HEK293T (cell line): ENCODE data around the gene EIF1AD.
"Not testable (repeated sequence)": the region's sequence is repeated elsewhere in the genome, so short reads cannot be mapped to it uniquely, and the experiment has no call there.

Source experiments
- CTCF ChIA-PET: fragments of 350-600 bp; formaldehyde crosslinking; extraction: SDS; loops from one replicate; lab custom pipeline; 2021; ENCODE audit warnings: antibody characterized with exemption, inconsistent platforms; lab: Yijun Ruan, JAX
- POLR2A ChIA-PET: fragments of 350-600 bp; formaldehyde crosslinking; extraction: SDS; loops from one replicate; lab custom pipeline; 2020; ENCODE audit warnings: antibody characterized with exemption, inconsistent platforms; lab: Yijun Ruan, JAX
- DNase-seq: peaks from one replicate; pipeline ENCODE4 v3.0.0; 2012; ENCODE audit warnings: mixed read lengths; ENCODE audit errors: extremely low spot score
- ARNT ChIP-seq: fragments of 450-650 bp; IDR thresholded peaks from 2 replicates; pipeline ENCODE4 v1.6.1; 2017; ENCODE audit warnings: mild to moderate bottlenecking
- BHLHE40 ChIP-seq: fragments of 450-650 bp; IDR thresholded peaks from 2 replicates; pipeline ENCODE4 v1.6.1; 2016; ENCODE audit warnings: mild to moderate bottlenecking, moderate library complexity, borderline replicate concordance
- CTBP1 ChIP-seq: fragments of 450-650 bp; IDR thresholded peaks from 2 replicates; pipeline ENCODE4 v1.6.1; 2016; ENCODE audit warnings: borderline replicate concordance
- ELF4 ChIP-seq: fragments of 450-650 bp; IDR thresholded peaks from 2 replicates; pipeline ENCODE4 v1.6.1; 2017; ENCODE audit warnings: antibody characterized with exemption
- FOXA1 ChIP-seq: fragments of 450-650 bp; IDR thresholded peaks from 2 replicates; pipeline ENCODE4 v1.6.1; 2016; ENCODE audit warnings: mild to moderate bottlenecking
- FOXK2 ChIP-seq: fragments of 450-650 bp; IDR thresholded peaks from 2 replicates; pipeline ENCODE4 v1.6.1; 2016; ENCODE audit warnings: mild to moderate bottlenecking
- FOXM1 ChIP-seq: fragments of 450-650 bp; IDR thresholded peaks from 2 replicates; pipeline ENCODE4 v1.6.1; 2017; ENCODE audit warnings: mild to moderate bottlenecking, borderline replicate concordance
- HDGF ChIP-seq: fragments of 450-650 bp; IDR thresholded peaks from 2 replicates; pipeline ENCODE4 v1.6.1; 2017; ENCODE audit warnings: antibody characterized with exemption, borderline replicate concordance
- L3MBTL2 ChIP-seq: fragments of 450-650 bp; conservative IDR thresholded peaks from 2 replicates; pipeline ENCODE4 v1.6.1; 2016; ENCODE audit warnings: mild to moderate bottlenecking
- LEF1 ChIP-seq: fragments of 450-650 bp; IDR thresholded peaks from 2 replicates; pipeline ENCODE4 v1.6.1; 2017; ENCODE audit warnings: mild to moderate bottlenecking, borderline replicate concordance
- NFRKB ChIP-seq: fragments of 450-650 bp; IDR thresholded peaks from 2 replicates; pipeline ENCODE4 v1.6.1; 2016; ENCODE audit warnings: mild to moderate bottlenecking, moderate library complexity
- PKNOX1 ChIP-seq: fragments of 450-650 bp; IDR thresholded peaks from 2 replicates; pipeline ENCODE4 v1.6.1; 2016
- SP1 ChIP-seq: fragments of 450-650 bp; IDR thresholded peaks from 2 replicates; pipeline ENCODE4 v1.6.1; 2017
- SUZ12 ChIP-seq: fragments of 450-650 bp; IDR thresholded peaks from 2 replicates; pipeline ENCODE4 v1.6.1; 2016; ENCODE audit warnings: mild to moderate bottlenecking
- TARDBP ChIP-seq: fragments of 450-650 bp; IDR thresholded peaks from 2 replicates; pipeline ENCODE4 v1.6.1; 2016
- ZNF384 ChIP-seq: fragments of 450-650 bp; IDR thresholded peaks from 2 replicates; pipeline ENCODE4 v1.6.1; 2016

Gene EIF1AD

GRCh38 chr11:65954771-65955170 is 47.2 kb downstream of the EIF1AD start:
- TF ChIP-seq ELF4 (no peak), FOXK2 (no peak), ARNT (no peak)
- CTCF ChIA-PET = interaction anchor here (0.6 kb wide), 2 partner anchors 528 to 1024 kb away, joined by 3 read pairs; no protein-coding TSS in a partner anchor
- no peak for DNase-seq
- POLR2A ChIA-PET = no interaction called here

- ChIA-PET CTCF (no interaction called here), POLR2A (no interaction called here)
- TF ChIP-seq SUZ12 (no peak), LEF1 (no peak), FOXA1 (no peak), PKNOX1 (no peak)
- DNase-seq = no peak
These were observed 48.5 kb downstream of the EIF1AD start for GRCh38 chr11:65953471-65953870.

GRCh38 chr11:65952052-65952521 is 49.9 kb downstream of the EIF1AD start:
- DNase-seq = no peak
- POLR2A ChIA-PET = interaction anchor here (0.6 to 1.0 kb wide), 2 partner anchors 16 to 41 kb away, joined by 3 read pairs; no protein-coding TSS in a partner anchor
- TF ChIP-seq BHLHE40 = no peak
- no peak for TF ChIP-seq L3MBTL2
- TF ChIP-seq LEF1 = no peak
- TF ChIP-seq NFRKB = no peak
- no peak for TF ChIP-seq HDGF
- TF ChIP-seq FOXK2 = no peak
- TF ChIP-seq FOXM1 = no peak
- TF ChIP-seq CTBP1 = no peak
- TF ChIP-seq ELF4 = no peak
- no peak for TF ChIP-seq SP1
- no peak for TF ChIP-seq SUZ12
- TF ChIP-seq TARDBP = no peak
- no peak for TF ChIP-seq ARNT
- no peak for TF ChIP-seq FOXA1
- no peak for TF ChIP-seq ZNF384
- no peak for TF ChIP-seq PKNOX1
- CTCF ChIA-PET = interaction anchor here (0.6 kb wide), 1 partner anchor 247 kb away, joined by 3 read pairs; no protein-coding TSS in a partner anchor

GRCh38 chr11:65951641-65952040 is 50.3 kb downstream of the EIF1AD start:
- POLR2A ChIA-PET = interaction anchor here (1.0 to 1.1 kb wide), 2 partner anchors 9 to 40 kb away, joined by 3 to 4 read pairs; partner anchors contain the start of gene SART1
- CTCF ChIA-PET = interaction anchor here (0.6 kb wide), 1 partner anchor 246 kb away, joined by 3 read pairs; no protein-coding TSS in a partner anchor
- not testable (repeated sequence) for DNase-seq

GRCh38 chr11:65950711-65951110 is 51.2 kb downstream of the EIF1AD start:
- CTCF ChIA-PET, DNase-seq: not testable (repeated sequence)
- POLR2A ChIA-PET = interaction anchor here (1.1 kb wide), 1 partner anchor 10 kb away, joined by 4 read pairs; the partner anchor contains the start of gene SART1

GRCh38 chr11:65947603-65948125 is 54.3 kb downstream of the EIF1AD start:
- POLR2A ChIA-PET = no interaction called here
- CTCF ChIA-PET = interaction anchor here (1.2 kb wide), 1 partner anchor 58 kb away, joined by 3 read pairs; no protein-coding TSS in a partner anchor
- no peak for TF ChIP-seq NFRKB
- DNase-seq = no peak

- DNase-seq = no peak
- CTCF ChIA-PET = interaction anchor here (0.7 to 1.2 kb wide), 3 partner anchors 58 to 271 kb away, joined by 3 read pairs; no protein-coding TSS in a partner anchor
- POLR2A ChIA-PET = no interaction called here
- TF ChIP-seq SP1 = no peak
- TF ChIP-seq ZNF384 = no peak
- TF ChIP-seq TARDBP = no peak
- TF ChIP-seq ARNT = no peak
- TF ChIP-seq CTBP1 = no peak
- TF ChIP-seq ELF4 = no peak
- TF ChIP-seq SUZ12 = no peak
- TF ChIP-seq BHLHE40 = no peak
- TF ChIP-seq L3MBTL2 = no peak
- no peak for TF ChIP-seq HDGF
- TF ChIP-seq LEF1 = no peak
These were observed 54.8 kb downstream of the EIF1AD start for GRCh38 chr11:65947133-65947532.

- no peak for DNase-seq
- TF ChIP-seq ARNT = no peak
- POLR2A ChIA-PET = no interaction called here
- CTCF ChIA-PET = interaction anchor here (0.7 to 1.1 kb wide), 2 partner anchors 62 to 272 kb away, joined by 3 read pairs; no protein-coding TSS in a partner anchor
These were observed 55.3 kb downstream of the EIF1AD start for GRCh38 chr11:65946655-65947054.
